Measurements from ENCODE around the gene ANKRD16.

DNA sequence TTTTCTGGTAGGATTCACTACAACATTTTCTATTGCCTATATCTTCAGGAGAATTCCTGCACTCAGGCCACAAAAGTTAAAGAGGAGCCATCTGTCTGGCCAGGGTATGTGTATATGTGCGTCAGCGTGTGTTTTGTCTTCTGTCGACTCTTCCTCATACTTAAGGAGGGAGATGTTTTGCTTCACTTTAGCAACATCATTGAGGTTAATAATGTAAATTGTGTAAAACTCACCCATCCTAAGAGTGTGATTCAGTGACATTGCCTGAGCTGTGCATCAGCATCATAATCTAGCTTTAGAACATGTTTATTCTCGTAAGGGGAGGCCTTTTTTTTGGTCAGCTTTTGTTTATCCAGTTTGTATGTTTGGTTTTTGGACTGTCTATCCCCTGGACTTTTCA is 24.0 kb upstream of the ANKRD16 start:
- TF ChIP-seq, protein P1, sequence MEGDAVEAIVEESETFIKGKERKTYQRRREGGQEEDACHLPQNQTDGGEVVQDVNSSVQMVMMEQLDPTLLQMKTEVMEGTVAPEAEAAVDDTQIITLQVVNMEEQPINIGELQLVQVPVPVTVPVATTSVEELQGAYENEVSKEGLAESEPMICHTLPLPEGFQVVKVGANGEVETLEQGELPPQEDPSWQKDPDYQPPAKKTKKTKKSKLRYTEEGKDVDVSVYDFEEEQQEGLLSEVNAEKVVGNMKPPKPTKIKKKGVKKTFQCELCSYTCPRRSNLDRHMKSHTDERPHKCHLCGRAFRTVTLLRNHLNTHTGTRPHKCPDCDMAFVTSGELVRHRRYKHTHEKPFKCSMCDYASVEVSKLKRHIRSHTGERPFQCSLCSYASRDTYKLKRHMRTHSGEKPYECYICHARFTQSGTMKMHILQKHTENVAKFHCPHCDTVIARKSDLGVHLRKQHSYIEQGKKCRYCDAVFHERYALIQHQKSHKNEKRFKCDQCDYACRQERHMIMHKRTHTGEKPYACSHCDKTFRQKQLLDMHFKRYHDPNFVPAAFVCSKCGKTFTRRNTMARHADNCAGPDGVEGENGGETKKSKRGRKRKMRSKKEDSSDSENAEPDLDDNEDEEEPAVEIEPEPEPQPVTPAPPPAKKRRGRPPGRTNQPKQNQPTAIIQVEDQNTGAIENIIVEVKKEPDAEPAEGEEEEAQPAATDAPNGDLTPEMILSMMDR (IDR thresholded peaks at IDR 0.05) = no peak
- TF ChIP-seq POLR2A (IDR thresholded peaks at IDR 0.05) = no peak
